CD4-positive, alpha-beta T cell (primary cell): ENCODE measurements around the gene CFAP61. TPM values are rescaled to one million over a fixed set of nuclear protein-coding genes. Genes with fewer than 3 reads are reported as not detected.

Experiments used
- ATAC-seq: fragments of 200-7000 bp; cut with Tn5 transposase; one replicate; pipeline ENCODE4 v1.10.0; 2022; ENCODE audit warnings: mild to moderate bottlenecking; ENCODE audit not compliant: poor library complexity
- CTCF ChIA-PET: fragments of 350-600 bp; sonication (Branson Sonifier 250); formaldehyde crosslinking; loops from one replicate; lab custom pipeline; 2021; ENCODE audit warnings: antibody characterized with exemption, inconsistent platforms; lab: Charles Lee
- POLR2A ChIA-PET: fragments of 350-600 bp; sonication (Branson Sonifier 250); formaldehyde crosslinking; loops from one replicate; lab custom pipeline; 2021; ENCODE audit warnings: antibody characterized with exemption, inconsistent platforms; lab: Charles Lee
- DNase-seq, 14 experiments: peaks; one replicate each; pipeline ENCODE4 v3.0.0-alpha.2; 2013 to 2020; ENCODE audit warnings: mixed read lengths in 2 of 14
- H3K27ac ChIP-seq, 2 donors: one replicate each; pipeline versions ENCODE4 v1.5.1 to v1.7.0; 2013; ENCODE audit warnings: low read length in 2 of 2, low read depth in 1 of 2, mild to moderate bottlenecking in 1 of 2
- H3K27me3 ChIP-seq, 2 experiments: 1 replicate in 1 of 2; 2 replicates in 1 of 2; pipeline versions ENCODE4 v1.6.1 to v1.7.0; 2013; ENCODE audit warnings: low read length in 2 of 2, control low read depth in 1 of 2, mild to moderate bottlenecking in 1 of 2, moderate library complexity in 1 of 2; ENCODE audit not compliant: insufficient read depth in 2 of 2, control insufficient read depth in 1 of 2
- H3K36me3 ChIP-seq: one replicate; pipeline ENCODE4 v1.6.1; 2013; ENCODE audit warnings: low read length, control low read depth; ENCODE audit not compliant: insufficient read depth
- H3K4me1 ChIP-seq: one replicate; pipeline ENCODE4 v1.6.1; 2013; ENCODE audit warnings: low read length, control low read depth; ENCODE audit not compliant: insufficient read depth
- H3K4me3 ChIP-seq: one replicate; pipeline ENCODE4 v1.5.1; 2013; ENCODE audit warnings: mild to moderate bottlenecking, low read length, moderate library complexity
- H3K9me3 ChIP-seq, 2 experiments: 1 replicate in 1 of 2; 2 replicates in 1 of 2; pipeline versions ENCODE4 v1.6.1 to v1.7.0; 2013; ENCODE audit warnings: low read length in 2 of 2, mild to moderate bottlenecking in 2 of 2, control low read depth in 1 of 2, moderate library complexity in 1 of 2; ENCODE audit not compliant: control insufficient read depth in 1 of 2, insufficient read depth in 1 of 2
- H3K27ac Mint-ChIP-seq: one replicate; pipeline ENCODE4 v1.8.0; 2020; ENCODE audit warnings: mixed read lengths
- H3K27me3 Mint-ChIP-seq: one replicate; pipeline ENCODE4 v1.8.0; 2021; ENCODE audit warnings: mixed read lengths
- H3K36me3 Mint-ChIP-seq: one replicate; pipeline ENCODE4 v1.8.0; 2021; ENCODE audit warnings: low read depth, mixed read lengths
- H3K4me1 Mint-ChIP-seq: one replicate; pipeline ENCODE4 v1.8.0; 2021; ENCODE audit warnings: low read depth, mixed read lengths
- H3K4me3 Mint-ChIP-seq: one replicate; pipeline ENCODE4 v1.8.0; 2020; ENCODE audit warnings: mild to moderate bottlenecking, mixed read lengths
- H3K9me3 Mint-ChIP-seq: one replicate; pipeline ENCODE4 v1.8.0; 2020; ENCODE audit warnings: mixed read lengths
- intact Hi-C, 2 experiments: fragments of 100-400 bp; cut with DNase I in 1 of 2; cut with micrococcal nuclease in 1 of 2; formaldehyde crosslinking; loops; one replicate each; pipeline versions ENCODE4 v1.15.1 to v1.9.0; 2023 to 2025; cut with DNase I, micrococcal nuclease
- total RNA-seq, 174 experiments: library from RNA in 2 of 174; stranded (reverse) in 2 of 174; gene quantifications; one replicate each; pipeline ENCODE4 v1.2.3 and lab custom pipeline; 2021 to 2026
- TF ChIP-seq, protein P1 (sequence below): fragments of 200-600 bp; IDR thresholded peaks from one replicate; pipeline ENCODE4 v1.8.0; 2022; ENCODE audit warnings: antibody characterized with exemption, mild to moderate bottlenecking

The CFAP61 gene
- total RNA-seq, 2 experiments from 2014 or later = not detected

DNA sequence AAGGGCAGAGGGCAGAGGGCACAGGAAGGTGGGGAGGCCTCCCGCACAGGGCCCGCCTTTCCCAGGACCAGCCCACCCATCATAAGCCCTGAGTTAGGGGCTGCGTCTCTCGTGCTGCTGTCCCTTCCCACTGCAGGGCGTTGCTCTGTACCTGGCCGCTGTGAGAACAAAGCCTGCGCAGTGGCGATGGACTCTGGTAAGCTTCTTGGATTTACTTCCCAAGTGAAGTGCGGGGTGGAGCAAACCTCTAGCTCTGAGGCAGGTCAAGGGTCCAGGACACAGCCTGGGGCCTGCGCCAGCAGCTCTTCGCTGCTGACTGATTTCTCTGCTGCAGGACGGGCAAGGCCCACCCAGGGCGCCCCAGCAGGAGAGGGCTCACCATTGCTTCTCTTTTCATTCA lies 339.4 kb downstream of the CFAP61 start:
- CTCF ChIA-PET = no interaction called here
- ATAC-seq = no peak
- H3K27ac Mint-ChIP-seq = no peak overlapping the region
- H3K4me3 Mint-ChIP-seq = no peak overlapping the region
- H3K36me3 Mint-ChIP-seq = peaks cover 44% of the 10 kb centered on the region
- Histone ChIP-seq H3K9me3 (no peaks in the 10 kb centered on the region), H3K4me3 (no peak overlapping the region), H3K27me3 (no peaks in the 10 kb centered on the region), H3K27ac (no peak overlapping the region), H3K4me1 (no peaks in the 10 kb centered on the region), H3K36me3 (peaks cover 5% of the 10 kb centered on the region)
- intact Hi-C loops = no loop called here
- no peak for DNase-seq
- no peaks in the 10 kb centered on the region for H3K9me3 Mint-ChIP-seq
- H3K4me1 Mint-ChIP-seq = no peaks in the 10 kb centered on the region
- H3K27me3 Mint-ChIP-seq = no peaks in the 10 kb centered on the region
- POLR2A ChIA-PET = no interaction called here
- TF ChIP-seq, protein P1, sequence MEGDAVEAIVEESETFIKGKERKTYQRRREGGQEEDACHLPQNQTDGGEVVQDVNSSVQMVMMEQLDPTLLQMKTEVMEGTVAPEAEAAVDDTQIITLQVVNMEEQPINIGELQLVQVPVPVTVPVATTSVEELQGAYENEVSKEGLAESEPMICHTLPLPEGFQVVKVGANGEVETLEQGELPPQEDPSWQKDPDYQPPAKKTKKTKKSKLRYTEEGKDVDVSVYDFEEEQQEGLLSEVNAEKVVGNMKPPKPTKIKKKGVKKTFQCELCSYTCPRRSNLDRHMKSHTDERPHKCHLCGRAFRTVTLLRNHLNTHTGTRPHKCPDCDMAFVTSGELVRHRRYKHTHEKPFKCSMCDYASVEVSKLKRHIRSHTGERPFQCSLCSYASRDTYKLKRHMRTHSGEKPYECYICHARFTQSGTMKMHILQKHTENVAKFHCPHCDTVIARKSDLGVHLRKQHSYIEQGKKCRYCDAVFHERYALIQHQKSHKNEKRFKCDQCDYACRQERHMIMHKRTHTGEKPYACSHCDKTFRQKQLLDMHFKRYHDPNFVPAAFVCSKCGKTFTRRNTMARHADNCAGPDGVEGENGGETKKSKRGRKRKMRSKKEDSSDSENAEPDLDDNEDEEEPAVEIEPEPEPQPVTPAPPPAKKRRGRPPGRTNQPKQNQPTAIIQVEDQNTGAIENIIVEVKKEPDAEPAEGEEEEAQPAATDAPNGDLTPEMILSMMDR = no peak

DNA sequence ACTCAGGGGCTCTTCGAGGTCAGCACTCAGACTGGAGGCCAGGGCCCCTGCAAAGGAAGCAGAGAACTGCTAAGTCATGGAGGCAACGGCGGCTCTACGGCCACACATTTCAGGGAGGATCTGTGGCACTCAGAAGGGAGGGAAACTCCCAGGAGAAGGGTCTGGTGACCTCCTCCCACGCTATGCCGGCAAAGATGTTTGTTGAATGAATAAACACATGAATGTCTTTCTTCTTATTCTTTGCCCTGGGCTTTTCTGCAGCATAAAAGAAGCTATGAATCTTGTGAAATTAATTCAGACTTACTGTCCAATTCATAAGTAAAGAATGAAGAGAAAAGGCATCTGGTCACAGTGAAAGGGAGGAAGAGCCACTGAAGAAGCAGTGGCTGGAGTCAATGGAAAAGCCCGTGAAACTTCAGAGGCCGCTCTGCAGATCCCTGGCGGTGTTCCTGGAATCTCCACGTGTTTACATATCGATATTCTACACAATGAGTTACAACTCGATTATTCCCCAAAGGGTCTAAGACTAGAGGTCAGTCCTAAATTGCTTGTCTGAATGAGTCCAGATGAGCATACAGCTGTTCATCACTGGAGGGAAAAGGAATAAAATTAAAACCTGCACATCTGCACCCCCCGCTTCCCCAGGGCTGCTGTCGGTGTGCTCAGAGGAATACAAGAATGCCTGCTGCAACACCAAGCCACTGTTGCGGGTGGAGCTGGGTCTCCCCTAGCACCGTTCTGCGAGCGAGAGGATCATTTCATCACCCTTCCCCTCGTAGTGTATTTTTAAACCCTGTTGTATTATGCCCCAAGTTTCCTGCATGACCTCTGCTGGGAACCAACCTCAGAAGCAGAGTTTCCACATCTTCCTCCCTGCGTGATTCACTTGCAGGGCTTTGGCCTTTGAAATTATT lies 341.1 kb downstream of the CFAP61 start:
- Mint-ChIP-seq H3K36me3 (peaks cover 48% of the 10 kb centered on the region), H3K4me3 (no peak overlapping the region), H3K9me3 (no peaks in the 10 kb centered on the region), H3K27ac (no peak overlapping the region), H3K4me1 (no peaks in the 10 kb centered on the region), H3K27me3 (no peaks in the 10 kb centered on the region)
- no peak overlapping the region for H3K4me3 ChIP-seq
- no peaks in the 10 kb centered on the region for H3K4me1 ChIP-seq
- ATAC-seq (no peak), DNase-seq (peak in 1 of 14 experiments; percentile 22)
- CTCF ChIA-PET = no interaction called here
- peaks cover 5% of the 10 kb centered on the region for H3K36me3 ChIP-seq
- H3K27ac ChIP-seq = no peak overlapping the region
- no peaks in the 10 kb centered on the region for H3K27me3 ChIP-seq
- TF ChIP-seq, protein P1 = no peak
- intact Hi-C loops = no loop called here
- no peaks in the 10 kb centered on the region for H3K9me3 ChIP-seq
- POLR2A ChIA-PET = no interaction called here

DNA sequence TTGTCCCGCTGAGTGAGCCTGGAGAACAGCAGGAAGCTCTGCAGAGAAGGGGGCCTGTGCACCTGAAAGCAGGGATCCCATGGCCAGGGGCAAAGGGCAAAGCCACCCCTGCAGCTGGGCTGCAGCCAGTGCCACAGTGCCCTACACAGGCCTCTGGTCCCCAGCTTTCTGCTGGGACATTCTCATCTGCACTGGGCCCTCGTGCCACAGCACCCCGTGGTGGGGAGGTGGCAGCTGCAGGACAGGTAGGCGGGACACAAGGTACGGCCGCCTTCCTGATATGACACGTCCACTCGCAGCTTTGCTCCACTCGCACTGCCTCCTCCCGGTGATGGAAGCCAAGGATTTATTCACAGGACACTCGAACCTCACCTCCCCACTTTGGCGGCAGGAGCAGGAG lies 342.8 kb downstream of the CFAP61 start:
- no peaks in the 10 kb centered on the region for H3K27me3 Mint-ChIP-seq
- ChIA-PET CTCF (no interaction called here), POLR2A (no interaction called here)
- H3K4me3 Mint-ChIP-seq = no peak overlapping the region
- Histone ChIP-seq H3K4me1 (no peaks in the 10 kb centered on the region), H3K9me3 (no peaks in the 10 kb centered on the region), H3K27ac (no peak overlapping the region), H3K27me3 (no peaks in the 10 kb centered on the region), H3K4me3 (no peak overlapping the region), H3K36me3 (peaks cover 5% of the 10 kb centered on the region)
- no peaks in the 10 kb centered on the region for H3K9me3 Mint-ChIP-seq
- H3K27ac Mint-ChIP-seq = no peak overlapping the region
- H3K36me3 Mint-ChIP-seq = peaks cover 50% of the 10 kb centered on the region
- intact Hi-C loops = no loop called here
- TF ChIP-seq, protein P1 = no peak
- DNase-seq (no peak), ATAC-seq (no peak)
- no peaks in the 10 kb centered on the region for H3K4me1 Mint-ChIP-seq
